Pancreas (tissue), 10 donors: ENCODE results near the gene PDE6G. TPM values are rescaled to one million over a fixed set of nuclear protein-coding genes. Genes with fewer than 3 reads are reported as not detected.
"Not testable (repeated sequence)": the region's sequence is repeated elsewhere in the genome, so short reads cannot be mapped to it uniquely, and the experiment has no call there.

Experiments used
- ATAC-seq, 4 donors: fragments of 200-7000 bp; cut with Tn5 transposase; one replicate each; pipeline versions ENCODE4 v1.8.0 to v1.9.1; 2020; ENCODE audit warnings: mild to moderate bottlenecking in 4 of 4, moderate library complexity in 4 of 4
- DNase-seq, 6 donors: peaks; one replicate each; pipeline ENCODE4 v3.0.0-alpha.2; 2020
- FAIRE-seq: peaks from 2 replicates; lab custom pipeline; 2012; peaks lifted over from hg19 to GRCh38; lab: Jason Lieb, UNC
- H3K27ac ChIP-seq, 4 donors: fragments of 200-600 bp; sonication (generic); 1 replicate in 3 of 4; 2 replicates in 1 of 4; pipeline versions ENCODE4 v1.5.0 to v1.8.0; 2020
- H3K27me3 ChIP-seq, 4 donors: fragments of 200-600 bp; one replicate each; pipeline ENCODE4 v1.8.0; 2021
- H3K36me3 ChIP-seq, 3 donors: fragments of 200-600 bp; sonication (generic) in 1 of 3; one replicate each; pipeline versions ENCODE4 v1.5.0 to v1.8.0; 2020 to 2021
- H3K4me1 ChIP-seq, 3 donors: fragments of 200-600 bp; one replicate each; pipeline ENCODE4 v1.8.0; 2021
- H3K4me3 ChIP-seq, 4 donors: fragments of 200-600 bp; sonication (generic) in 2 of 4; one replicate each; pipeline versions ENCODE4 v1.5.0 to v1.8.0; 2020 to 2021
- H3K9me3 ChIP-seq, 4 donors: fragments of 200-600 bp; one replicate each; pipeline ENCODE4 v1.8.0; 2021
- WGBS, 2 donors: extraction: QIAGEN DNeasy Blood & Tissue Kit; methylation state at CpG; one replicate each; pipeline ENCODE4 v1.1.7; 2013; 5-methylcytosine and 5-hydroxymethylcytosine counted together
- intact Hi-C, 3 donors: fragments of 100-400 bp; cut with DNase I; formaldehyde crosslinking; loops; one replicate each; pipeline versions ENCODE4 v1.11.1 to v1.14.2; 2022
- polyA plus RNA-seq, 2 donors: library from polyadenylated mRNA; stranded (reverse); fragments of 200-250 nt; gene quantifications; one replicate each; pipeline ENCODE4 v1.2.3, GENCODE V29; 2013
- total RNA-seq, 6 donors: library from RNA; stranded (reverse); fragmentation: NEBNext Ultra II Directional in 4 of 6; extraction: Animal tissue kit (Norgen Biotek cat#: 25700) in 4 of 6; gene quantifications; one replicate each; pipeline versions ENCODE4 v1.2.1 to v1.2.4, GENCODE V29; 2021 to 2023
- TF ChIP-seq, protein P1 (sequence below), 4 donors: fragments of 200-600 bp; sonication (generic) in 3 of 4; IDR thresholded peaks; one replicate each; pipeline versions ENCODE4 v1.5.0 to v1.8.0; 2021; ENCODE audit warnings: antibody characterized with exemption in 4 of 4
- donor health status: healthy with polysubstance abuse.
- donor health status: DM: no; HTN: no; CAD: no; lungs with moderate emphysema.
- donor health status: DM: no; HTN: no; CAD: no.
- donor health status: control.
- donor health status: control.
- donor health status: Bipolar disorder and iron deficiency.
- donor health status: DM: yes; HTN: yes; CAD: no.
- donor health status: DM: no; HTN: no; CAD: no.
- donor health status: DM: no; HTN: no; CAD: no.
- donor health status: DM: yes; HTN: yes; CAD: no.

The PDE6G gene
- total and polyA plus RNA-seq, 8 donors, result 0.31 to 0.49 (median 0.42) TPM; not detected in 4

DNA sequence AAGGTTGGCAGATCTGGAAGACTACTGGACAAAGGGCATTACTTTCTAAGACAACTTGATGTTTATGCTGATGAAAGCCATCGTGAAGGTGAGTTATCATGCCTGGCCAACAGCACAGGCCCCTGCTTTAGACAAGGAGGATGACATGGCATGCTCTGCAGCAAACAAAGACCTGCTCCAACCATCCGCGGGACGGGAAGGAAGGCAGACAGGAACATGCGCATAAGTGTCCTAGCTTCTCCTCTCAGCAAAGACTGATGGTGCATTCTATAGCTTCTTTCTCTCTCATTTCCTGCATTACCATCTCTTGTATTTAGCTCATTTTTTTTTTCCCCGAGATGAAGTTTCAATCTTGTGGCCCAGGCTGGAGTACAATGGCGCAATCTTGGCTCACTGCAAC is 24.9 kb downstream of the PDE6G start:
- H3K4me3 ChIP-seq, result no peak overlapping the region
- intact Hi-C loops, result no loop called here
- no peaks in the 10 kb centered on the region for H3K27me3 ChIP-seq
- TF ChIP-seq, protein P1, sequence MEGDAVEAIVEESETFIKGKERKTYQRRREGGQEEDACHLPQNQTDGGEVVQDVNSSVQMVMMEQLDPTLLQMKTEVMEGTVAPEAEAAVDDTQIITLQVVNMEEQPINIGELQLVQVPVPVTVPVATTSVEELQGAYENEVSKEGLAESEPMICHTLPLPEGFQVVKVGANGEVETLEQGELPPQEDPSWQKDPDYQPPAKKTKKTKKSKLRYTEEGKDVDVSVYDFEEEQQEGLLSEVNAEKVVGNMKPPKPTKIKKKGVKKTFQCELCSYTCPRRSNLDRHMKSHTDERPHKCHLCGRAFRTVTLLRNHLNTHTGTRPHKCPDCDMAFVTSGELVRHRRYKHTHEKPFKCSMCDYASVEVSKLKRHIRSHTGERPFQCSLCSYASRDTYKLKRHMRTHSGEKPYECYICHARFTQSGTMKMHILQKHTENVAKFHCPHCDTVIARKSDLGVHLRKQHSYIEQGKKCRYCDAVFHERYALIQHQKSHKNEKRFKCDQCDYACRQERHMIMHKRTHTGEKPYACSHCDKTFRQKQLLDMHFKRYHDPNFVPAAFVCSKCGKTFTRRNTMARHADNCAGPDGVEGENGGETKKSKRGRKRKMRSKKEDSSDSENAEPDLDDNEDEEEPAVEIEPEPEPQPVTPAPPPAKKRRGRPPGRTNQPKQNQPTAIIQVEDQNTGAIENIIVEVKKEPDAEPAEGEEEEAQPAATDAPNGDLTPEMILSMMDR (IDR thresholded peaks at IDR 0.05), result no peak
- DNase-seq (peak in 1 of 6 donors; percentile 9), ATAC-seq (no peak), FAIRE-seq (no peak)
- peaks cover 0 to 21% (median 5%) of the 10 kb centered on the region in 3 donors for H3K36me3 ChIP-seq
- no peak overlapping the region for H3K27ac ChIP-seq
- H3K9me3 ChIP-seq, result no peaks in the 10 kb centered on the region
- peaks cover 0 to 18% (median 7%) of the 10 kb centered on the region in 3 donors for H3K4me1 ChIP-seq
- 71 to 86% methylated on average over 7 of the region's 7 CpGs for WGBS, 2 donors

DNA sequence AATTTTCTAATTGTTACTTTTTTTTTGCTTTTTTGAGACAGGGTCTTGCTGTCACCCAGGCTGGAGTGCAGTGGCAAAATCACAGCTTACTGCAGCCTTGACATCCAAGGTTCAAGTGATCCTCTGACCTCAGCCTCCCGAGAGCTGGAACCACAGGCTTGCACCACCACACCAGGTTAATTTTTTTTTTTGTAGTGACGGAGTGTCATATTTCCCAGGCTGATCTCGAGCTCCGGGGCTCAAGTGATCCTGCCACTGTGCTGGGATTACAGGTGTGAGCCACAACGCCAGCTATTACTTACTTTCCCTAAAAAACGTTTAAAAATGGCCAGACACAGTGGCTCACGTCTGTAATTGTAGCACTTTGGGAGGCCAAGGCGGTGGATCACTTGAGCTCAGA is 26.1 kb downstream of the PDE6G start:
- TF ChIP-seq, protein P1 (IDR thresholded peaks at IDR 0.05), result no peak
- Histone ChIP-seq H3K4me1 (peaks cover 0 to 10% (median 0%) of the 10 kb centered on the region in 3 donors), H3K4me3 (no peak overlapping the region), H3K27me3 (no peaks in the 10 kb centered on the region), H3K9me3 (no peaks in the 10 kb centered on the region), H3K27ac (no peak overlapping the region), H3K36me3 (peaks cover 0 to 25% (median 5%) of the 10 kb centered on the region in 3 donors)
- intact Hi-C loops, result no loop called here
- DNase-seq (peak in 1 of 6 donors; percentile 6), FAIRE-seq (no peak), ATAC-seq (no peak)
- 73 to 77% methylated on average over 8 of the region's 8 CpGs for WGBS, 2 donors

DNA sequence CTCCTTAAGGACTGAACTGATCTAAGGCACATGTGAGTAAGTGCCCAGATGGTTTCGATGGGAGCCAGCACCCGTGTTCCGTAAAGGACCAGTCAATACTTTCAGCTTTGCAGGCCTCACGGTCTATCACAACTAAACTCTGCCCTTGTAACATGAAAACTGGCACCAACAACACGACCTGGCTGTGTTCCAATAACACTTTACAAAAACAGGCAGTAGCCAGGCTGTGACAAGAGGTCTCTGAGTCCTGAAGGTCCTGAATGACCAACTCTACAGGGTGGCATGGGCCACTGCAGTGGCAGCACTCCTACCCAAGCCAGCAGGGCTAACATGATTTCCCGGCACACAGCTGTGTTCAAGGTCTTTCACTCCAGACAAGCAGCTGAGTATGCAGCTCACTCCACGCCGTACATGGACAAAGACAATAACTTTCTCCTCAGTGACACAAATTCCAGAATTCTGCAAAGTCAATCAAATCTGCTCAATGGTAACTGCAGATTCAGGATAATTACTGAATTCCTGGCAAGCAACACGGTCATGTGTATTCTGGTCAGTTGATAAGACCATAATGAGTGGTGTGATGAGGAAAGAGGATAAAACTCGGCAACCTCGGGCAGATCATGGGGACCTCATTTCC is 34.7 kb downstream of the PDE6G start:
- Histone ChIP-seq H3K36me3 (peaks cover 0 to 42% (median 5%) of the 10 kb centered on the region in 3 donors), H3K27ac (peak overlapping the region in 3 of 4 donors; percentile 37 to 63 (median 45)), H3K9me3 (no peaks in the 10 kb centered on the region), H3K4me3 (no peak overlapping the region), H3K4me1 (peaks cover 13 to 21% (median 17%) of the 10 kb centered on the region in 3 donors), H3K27me3 (no peaks in the 10 kb centered on the region)
- FAIRE-seq (no peak), DNase-seq (peak; percentile 63 to 78 (median 70)), ATAC-seq (peak; percentile 88 to 97 (median 96))
- TF ChIP-seq, protein P1 (IDR thresholded peaks at IDR 0.05), result no peak
- WGBS, 2 donors, result 16 to 19% methylated on average over 11 of the region's 11 CpGs
- intact Hi-C loops, result no loop called here

DNA sequence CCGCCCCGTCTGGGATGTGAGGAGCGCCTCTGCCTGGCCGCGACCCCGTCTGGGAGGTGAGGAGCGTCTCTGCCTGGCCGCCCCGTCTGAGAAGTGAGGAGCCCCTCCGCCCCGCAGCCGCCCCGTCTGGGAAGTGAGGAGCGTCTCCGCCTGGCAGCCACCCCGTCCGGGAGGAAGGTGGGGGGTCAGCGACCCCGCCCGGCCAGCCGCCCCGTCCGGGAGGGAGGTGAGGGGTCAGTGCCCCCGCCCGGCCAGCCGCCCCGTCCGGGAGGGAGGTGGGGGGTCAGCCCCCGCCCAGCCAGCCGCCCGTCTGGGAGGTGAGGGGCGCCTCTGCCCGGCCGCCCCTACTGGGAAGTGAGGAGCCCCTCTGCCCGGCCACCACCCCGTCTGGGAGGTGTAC is 38.0 kb downstream of the PDE6G start:
- H3K9me3 ChIP-seq, intact Hi-C loops, FAIRE-seq, H3K4me3 ChIP-seq, H3K27ac ChIP-seq, H3K27me3 ChIP-seq, ATAC-seq: not testable (repeated sequence)
- WGBS, 2 donors, result 98 to 99% methylated on average over 18 to 28 of the region's 36 CpGs
- H3K36me3 ChIP-seq, result peaks cover 0 to 21% (median 0%) of the 10 kb centered on the region in 3 donors
- peak in 1 of 6 donors; percentile 20 for DNase-seq
- H3K4me1 ChIP-seq, result peaks cover 13 to 21% (median 17%) of the 10 kb centered on the region in 3 donors

DNA sequence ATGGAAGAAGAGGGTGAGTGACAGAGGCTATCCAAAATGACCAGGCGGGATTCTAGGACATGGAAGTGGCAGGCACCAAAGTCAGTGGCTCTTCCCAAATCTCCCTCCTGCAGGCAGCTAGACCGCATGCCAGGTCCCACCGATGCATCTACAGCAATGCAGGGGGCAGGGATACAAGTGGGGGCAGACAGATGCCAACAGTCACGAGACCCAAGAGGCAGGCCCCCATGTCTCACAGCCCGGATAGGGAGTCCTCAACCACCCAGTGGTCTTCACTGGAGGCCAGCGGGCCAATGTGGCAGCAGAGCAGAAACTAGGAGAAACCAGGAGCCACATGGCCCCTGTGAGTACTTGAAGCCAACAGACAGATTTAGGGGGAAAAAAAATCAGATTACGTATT is 39.5 kb downstream of the PDE6G start:
- intact Hi-C loops, result no loop called here
- Histone ChIP-seq H3K9me3 (no peaks in the 10 kb centered on the region), H3K36me3 (peaks cover 0 to 18% (median 0%) of the 10 kb centered on the region in 3 donors), H3K27me3 (no peaks in the 10 kb centered on the region), H3K4me3 (no peak overlapping the region), H3K4me1 (peaks cover 10 to 13% (median 13%) of the 10 kb centered on the region in 3 donors), H3K27ac (no peak overlapping the region)
- DNase-seq (peak in 1 of 6 donors; percentile 36), FAIRE-seq (no peak), ATAC-seq (no peak)
- TF ChIP-seq, protein P1 (IDR thresholded peaks at IDR 0.05), result no peak
- 42 to 77% methylated on average over 7 of the region's 7 CpGs for WGBS, 2 donors
